ENCODE measurements around the gene OTOF.

DNA sequence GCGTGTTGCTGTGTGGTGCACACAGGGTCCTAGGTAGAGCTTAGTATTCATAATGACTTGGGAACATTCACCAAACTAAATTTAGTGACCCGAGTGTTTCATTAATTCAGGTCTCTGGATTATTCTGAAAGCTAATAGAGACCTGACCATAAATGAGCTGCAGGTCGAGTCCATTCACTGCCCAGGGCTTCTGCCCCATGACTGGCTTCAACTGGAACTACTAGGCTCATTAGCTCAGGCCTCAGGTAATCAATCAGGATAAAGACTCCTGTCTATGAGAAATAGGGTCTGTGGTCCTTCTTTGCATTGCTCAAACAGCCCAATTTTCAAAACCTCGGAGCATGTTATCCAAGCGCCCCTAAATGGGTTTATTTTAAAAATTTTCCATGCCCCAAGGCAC lies 30.0 kb upstream of the OTOF start:
- TF ChIP-seq CTCF (IDR thresholded peaks at IDR 0.05) (no peak), POLR2A (IDR thresholded peaks at IDR 0.05) (no peak)

All from body of pancreas (tissue), 4 donors.